Activated CD4-positive, CD25-positive, alpha-beta regulatory T cell treated with anti-CD3 and anti-CD28 coated beads, Interleukin-2, amount 50 U/mL, for 24 hours (primary cell): ENCODE measurements around the gene GPR26.

Source experiments
- ATAC-seq, 2 donors: fragments of 150-1000 bp; cut with Tn5 transposase; one replicate each; pipeline ENCODE4 v1.10.0; 2021; ENCODE audit warnings: mild to moderate bottlenecking in 1 of 2, moderate library complexity in 1 of 2

Gene GPR26

DNA sequence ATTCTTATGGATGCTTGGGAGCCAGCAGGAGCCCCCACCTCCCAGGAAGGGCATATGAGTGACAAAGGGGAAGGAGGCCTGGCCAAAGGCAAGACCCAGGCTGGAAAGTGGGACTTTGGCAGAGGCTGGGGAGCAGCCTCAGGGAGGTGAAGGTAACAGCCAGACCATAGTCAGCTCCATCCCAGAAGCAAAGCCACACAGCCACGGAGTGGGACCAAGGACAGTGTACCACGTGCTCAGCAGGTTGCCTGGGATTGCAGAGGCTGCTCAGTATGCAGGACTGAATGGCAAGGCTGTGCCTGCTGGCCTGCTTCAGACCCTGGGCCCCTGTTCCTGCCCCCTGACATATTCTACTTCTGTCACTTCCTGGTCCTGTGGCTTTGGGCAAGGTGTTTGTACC lies 17.6 kb upstream of the GPR26 start:
- no peak for ATAC-seq

DNA sequence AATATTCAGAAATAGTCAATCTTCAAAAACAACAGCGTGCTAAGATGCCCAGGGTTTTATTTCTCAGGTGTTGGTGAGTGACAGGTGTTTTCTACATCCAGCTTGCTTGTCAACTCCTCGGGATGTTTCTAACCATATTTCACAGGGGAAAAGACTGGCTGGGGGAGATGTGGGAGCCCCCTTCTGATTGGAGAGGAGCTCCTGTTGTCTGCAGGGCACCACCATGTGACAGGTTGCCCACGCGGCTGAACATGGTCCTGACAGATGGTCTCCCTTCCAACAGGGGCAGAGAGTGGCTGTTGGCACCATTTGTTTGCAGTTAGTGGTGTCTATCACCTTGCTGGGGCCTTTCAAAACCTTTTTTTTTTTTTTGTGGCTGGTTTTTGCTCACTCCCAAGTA lies 16.5 kb upstream of the GPR26 start:
- ATAC-seq = no peak

DNA sequence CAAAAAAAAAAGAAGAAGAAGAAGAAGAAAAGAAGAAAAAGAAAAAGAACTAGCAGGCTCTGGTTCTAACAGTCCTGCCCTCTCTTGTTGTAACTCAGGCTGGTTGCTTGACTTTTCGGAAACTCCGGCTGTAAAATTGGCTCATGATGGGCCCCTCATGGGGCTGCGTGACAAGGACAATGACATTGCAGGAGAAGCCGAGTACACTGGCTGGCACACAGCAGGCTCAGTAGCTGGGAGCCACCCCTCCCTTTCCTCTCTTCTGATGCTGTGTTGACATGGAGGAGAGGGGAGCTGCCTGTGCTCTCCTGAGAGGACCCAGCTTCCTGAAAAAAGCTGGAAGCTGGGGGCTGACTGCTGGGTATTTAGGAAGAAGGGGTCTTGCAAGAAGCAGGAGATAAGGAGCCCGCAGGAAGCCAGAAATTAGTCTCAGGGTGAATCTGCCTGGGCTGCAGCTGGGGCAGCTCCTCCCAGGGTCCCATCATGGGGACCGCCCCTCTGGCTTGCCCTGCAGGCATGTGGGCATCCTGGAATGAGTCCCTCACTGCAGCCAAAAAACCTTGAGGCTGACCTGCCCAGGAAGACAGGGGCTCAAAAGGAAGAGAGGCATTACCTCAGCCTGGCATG lies 14.6 kb upstream of the GPR26 start:
- ATAC-seq = no peak

DNA sequence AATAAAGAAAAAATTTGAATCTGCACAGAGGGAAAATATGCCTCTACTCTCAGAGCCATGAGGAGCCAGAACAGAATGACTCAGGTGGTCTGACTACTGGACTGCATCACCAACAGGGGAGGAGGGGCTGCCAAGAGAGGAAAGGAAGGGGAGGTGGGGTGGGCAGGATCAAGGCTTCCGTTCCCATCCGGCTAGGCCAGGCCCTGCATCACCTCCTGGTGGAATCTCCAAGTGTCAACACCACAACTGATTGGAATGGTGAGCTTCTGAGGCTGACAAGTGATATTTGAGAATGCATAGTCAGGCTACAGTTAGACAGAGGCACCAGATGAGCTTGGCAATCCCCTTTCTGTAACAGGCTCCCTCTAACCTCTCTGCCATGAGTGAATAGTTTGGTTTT lies 10.4 kb upstream of the GPR26 start:
- no peak for ATAC-seq

DNA sequence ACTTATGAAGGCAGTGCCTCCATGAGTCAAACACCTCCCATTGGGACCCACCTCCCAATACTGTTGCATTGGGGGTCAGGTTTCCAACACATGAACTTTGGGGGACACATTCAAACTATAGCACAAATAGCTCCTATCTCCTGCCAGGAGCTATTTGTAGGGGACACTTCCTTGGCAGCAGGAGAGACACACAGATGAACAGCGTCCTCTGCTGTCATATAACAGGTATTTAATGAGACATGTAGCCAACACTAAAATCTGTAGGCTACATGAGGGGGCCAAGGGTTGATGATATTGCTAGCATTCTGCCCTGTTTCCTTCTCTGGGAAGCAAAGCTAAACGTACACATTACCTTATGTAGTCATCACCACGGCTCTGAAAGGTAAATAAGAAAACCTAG lies 2.6 kb upstream of the GPR26 start:
- no peak for ATAC-seq

DNA sequence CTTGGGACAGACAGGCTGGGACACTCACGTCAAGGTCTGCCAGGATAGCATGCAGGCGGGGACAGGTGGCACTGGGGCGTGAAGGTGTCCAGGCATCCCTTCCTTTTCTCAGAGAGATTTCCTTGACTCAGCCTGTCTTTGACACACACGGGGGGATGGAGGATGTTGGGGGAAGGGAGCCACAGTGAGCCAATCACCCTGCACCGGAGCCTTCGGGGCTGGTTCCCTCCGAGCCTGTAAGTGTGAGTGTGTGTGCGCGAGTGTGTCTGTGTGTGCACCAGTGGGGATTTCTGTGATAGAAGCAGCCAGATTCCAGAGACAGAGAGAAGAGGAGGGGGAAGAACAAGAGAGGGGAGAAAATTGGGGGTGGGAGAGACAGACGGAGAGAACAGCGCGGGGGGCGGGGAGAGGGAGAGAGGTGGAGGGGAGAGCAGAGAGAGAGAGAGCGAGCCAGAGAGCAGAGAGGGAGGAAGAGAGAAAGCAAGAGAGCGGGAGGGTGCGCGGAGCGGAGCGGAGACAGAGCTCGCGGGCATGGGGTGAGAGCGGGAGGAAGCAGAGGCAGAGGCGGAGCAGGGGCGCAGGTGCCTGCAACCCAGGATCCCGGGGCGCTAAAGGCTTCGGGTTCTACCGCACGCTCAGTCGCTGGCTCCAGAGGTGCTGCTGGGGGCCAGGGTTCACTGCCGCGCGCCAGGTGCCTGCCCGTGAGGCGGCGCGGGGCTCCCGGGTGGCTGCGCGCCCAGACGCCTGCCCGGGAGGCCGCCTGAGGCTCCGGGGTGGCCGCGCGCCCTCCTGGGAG lies 466 bp upstream of the GPR26 start:
- no peak for ATAC-seq

DNA sequence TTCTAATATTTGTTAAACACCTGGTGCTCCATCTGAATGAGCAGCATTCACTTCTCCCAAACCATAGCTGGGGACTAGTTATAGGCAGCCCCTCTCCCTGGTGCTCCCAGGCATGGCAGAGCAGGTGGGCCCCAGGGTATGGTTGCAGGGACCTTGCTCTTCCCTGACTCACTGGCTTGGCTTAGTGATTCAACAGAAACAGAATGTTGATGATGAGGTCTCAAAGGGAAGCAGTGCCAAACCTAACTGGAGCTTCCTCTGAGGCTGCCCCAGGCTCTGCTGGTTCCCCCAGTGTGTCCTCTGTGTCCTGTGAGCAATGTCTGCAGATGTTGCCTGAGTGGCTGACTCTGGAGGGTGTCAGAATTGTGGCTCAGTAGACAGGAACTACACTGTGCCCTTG lies 3.7 kb downstream of the GPR26 start:
- ATAC-seq = no peak

DNA sequence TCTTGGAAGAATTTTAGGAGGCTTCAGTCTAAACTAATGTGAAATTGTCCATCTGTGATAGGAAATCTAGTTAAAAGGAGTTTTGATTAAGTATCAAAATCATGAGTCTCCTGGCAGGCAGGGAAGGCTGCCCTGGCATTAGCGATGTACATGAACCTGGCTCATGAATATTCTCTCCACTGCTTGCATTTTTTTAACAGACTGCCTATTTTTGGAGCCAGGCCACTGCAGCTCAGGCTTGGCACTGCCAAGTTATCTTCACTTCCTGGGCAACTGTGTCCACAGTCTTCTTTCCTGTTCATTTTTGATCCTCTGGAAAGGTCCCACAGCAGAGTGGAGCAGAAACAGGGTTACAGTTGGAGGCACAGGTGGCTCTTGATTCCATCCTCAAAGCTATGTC lies 7.0 kb downstream of the GPR26 start:
- ATAC-seq = no peak

DNA sequence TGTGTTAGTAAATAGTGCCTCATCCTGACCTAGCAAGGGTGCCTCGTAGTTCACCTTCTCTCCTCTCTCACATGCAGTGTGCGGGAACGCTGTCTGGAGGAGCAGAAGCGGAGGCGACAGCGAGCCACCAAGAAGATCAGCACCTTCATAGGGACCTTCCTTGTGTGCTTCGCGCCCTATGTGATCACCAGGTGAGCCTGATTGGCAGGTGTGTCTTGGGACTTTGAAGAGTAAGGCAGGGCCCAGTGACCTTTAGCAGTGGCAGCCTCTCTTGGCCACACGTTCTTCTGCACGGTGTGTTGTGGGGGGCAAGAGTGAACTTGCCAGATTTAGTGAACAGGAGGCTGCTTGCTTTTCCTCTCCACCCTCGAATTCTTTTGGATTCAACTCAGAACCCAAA lies 8.6 kb downstream of the GPR26 start:
- no peak for ATAC-seq

DNA sequence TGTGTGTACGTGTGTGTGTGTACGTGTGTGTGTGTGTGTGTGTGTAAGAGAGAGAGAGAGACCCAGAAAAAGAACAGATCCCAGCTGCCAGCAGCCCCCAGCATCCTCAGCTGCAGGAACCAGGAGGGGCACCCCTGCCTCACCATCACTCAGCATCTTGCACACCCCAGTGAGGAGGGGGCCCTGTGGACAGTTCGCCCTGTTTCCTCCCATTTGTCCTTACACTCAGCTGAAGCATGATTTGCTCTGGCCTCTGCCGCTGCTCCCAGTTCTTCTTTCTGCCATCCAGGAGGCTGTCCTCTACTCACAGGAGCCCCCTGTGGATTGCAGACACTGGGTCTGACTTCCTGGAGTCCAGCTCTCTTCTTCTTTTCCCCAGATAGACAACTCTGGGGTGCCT lies 9.7 kb downstream of the GPR26 start:
- ATAC-seq = no peak

DNA sequence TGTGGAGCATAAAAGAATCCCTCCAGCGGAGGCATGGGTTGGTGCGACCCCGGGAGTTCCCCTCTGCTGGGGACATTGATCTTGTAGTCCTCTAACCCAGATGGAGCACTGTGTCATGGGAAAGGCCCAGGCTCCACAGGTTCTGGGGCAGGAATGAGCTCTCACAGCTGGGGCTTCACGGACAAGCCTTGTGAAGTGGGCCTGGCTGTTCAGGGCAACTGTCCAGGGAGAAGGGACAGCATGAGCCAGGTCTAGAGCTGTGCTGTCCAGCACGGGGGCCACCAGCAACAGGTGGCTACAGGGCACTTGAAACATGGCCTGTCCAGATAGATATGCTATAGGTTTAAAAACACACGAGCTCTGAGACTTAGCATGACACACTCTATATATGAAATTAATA lies 11.4 kb downstream of the GPR26 start:
- ATAC-seq = no peak

DNA sequence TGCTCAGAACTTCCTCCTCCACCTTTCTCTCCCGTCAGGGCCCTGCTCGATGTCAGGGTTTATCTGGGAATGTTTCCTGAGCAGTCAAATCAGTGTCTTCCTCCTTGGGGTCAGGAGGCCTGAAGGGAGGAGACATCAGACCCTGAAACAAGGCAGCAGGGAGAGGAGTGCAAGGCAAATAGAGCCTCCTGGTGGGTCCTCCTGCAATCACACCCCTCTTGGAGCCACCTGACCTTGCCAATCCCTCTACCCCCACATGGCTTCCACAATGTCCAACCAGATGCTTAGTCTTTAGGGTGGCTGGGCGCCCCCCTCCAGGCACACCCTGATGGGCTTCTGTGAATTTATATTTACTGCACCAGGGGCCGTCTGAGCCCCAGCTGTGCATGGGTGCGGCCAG lies 12.2 kb downstream of the GPR26 start:
- ATAC-seq = no peak

DNA sequence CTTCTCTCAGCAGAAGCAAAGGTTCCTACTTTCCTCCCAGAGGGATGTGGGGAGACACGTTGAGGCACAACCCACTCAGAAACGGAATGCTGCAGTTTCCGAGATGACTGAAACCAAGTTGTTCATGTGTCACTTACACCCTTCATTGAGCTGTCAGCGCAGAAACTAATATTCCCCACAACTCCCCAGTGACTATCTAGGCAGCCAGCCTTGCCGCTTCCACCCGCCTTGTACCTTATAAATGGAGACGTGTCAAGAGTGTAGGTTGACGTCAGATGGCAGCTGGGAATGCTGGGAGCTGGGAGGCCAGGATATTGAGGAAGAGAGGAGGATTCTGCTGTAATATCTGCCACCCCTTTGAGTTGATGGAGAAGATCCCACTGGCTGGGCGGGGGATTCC lies 15.1 kb downstream of the GPR26 start:
- no peak for ATAC-seq

DNA sequence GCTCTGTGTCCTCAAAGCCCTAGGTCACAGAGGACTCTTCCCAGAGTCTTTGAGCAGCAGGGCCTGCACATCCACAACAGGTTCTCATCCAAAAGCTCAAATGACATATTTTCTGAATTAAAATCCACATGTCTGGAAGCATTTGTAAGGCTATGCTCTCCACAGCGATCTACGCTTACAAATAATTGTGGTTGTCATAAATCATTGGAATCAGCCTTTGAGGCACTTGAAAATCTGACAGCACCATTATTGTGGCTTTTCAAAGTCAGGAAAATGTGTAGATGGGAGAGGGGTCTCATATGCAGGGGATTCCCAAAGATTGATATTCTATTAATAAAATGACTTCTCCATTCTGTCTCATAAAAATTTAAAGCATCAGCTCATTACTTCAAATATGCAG lies 16.3 kb downstream of the GPR26 start:
- ATAC-seq = no peak

DNA sequence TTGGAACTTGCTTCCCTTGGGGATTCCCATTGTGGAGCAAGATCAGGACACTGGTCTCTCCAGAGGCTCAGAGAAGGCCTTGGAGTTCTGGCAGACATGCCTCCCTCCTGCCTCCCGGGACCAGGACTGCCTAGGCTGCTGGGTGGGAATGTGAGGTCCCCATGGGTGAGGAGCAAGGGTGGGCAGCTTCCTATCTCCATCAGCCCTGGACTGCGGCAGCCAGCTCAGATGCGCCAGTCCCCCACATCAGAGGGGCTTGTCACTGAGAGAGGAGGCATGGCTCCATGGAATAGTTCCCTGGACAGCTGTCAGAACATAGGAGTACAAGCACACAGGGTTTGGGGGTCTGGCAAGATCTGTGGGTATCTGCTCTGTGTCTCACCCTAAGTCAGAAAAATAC lies 17.3 kb downstream of the GPR26 start:
- ATAC-seq = no peak

DNA sequence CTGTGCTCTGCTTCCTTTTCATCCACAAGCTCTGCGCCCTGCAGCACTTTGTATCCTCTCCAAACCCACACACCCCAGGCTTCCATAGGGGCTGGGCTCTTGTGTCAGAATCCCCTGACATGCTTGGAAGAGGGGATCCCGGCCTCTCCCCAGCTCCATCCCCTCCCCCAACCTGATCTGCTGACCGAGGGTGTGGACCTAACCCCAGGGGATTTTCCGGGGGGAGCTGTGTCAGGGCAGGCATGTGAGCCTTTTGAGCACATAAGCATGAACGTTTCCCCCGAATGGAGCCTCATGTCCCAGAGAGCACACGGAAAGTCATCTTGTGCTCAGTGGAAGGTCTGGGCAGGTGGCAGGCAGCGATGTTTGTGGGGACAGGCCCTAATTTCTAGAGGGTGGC lies 17.7 kb downstream of the GPR26 start:
- ATAC-seq = no peak

DNA sequence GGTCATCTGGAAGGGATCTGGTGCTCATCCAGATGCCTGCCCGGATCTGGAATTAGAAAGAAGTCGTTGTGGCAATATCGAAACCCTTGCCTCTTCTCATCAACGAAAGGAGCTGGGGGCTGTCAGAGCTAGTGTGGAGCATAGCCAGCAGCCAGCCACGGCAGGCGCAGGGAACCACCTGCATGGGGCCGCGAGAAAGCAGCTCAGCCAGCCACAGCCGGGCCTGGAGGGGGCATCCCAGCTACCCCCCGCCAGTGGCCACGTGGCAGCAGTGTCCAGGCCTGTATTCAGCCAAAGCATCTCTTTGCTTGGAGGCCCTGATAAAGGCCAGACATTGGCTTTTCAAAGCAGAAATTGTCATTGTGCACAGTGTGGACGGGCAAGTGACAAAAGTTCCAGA lies 19.1 kb downstream of the GPR26 start:
- ATAC-seq = no peak

DNA sequence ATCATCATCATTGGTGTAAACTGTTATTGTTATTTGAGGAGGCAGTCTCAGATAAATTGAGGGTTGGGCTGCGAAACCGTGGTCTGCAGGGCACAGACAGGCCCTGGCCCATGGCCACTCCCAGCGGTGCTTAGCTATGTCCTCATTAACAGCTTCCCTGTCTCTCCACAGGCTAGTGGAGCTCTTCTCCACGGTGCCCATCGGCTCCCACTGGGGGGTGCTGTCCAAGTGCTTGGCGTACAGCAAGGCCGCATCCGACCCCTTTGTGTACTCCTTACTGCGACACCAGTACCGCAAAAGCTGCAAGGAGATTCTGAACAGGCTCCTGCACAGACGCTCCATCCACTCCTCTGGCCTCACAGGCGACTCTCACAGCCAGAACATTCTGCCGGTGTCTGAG lies 21.6 kb downstream of the GPR26 start:
- no peak for ATAC-seq

DNA sequence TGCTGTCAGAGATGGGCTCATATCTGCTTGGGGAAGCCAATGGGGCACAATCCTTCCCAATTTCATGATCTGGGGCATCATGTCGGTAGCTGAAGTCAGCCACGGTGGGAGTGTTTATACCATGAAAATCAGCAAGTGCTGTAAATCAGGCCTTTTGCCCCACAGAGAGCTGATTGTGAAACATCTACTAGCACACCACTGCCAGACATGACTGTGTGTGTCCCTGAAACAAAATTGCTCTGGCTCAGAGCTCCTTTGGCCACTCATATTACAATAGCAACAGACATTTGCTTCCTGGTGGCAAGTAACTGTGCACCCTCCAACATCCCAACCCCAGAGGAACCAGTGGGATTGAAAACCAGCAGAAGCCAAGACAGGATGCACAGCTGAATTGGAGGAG lies 23.7 kb downstream of the GPR26 start:
- ATAC-seq = no peak

DNA sequence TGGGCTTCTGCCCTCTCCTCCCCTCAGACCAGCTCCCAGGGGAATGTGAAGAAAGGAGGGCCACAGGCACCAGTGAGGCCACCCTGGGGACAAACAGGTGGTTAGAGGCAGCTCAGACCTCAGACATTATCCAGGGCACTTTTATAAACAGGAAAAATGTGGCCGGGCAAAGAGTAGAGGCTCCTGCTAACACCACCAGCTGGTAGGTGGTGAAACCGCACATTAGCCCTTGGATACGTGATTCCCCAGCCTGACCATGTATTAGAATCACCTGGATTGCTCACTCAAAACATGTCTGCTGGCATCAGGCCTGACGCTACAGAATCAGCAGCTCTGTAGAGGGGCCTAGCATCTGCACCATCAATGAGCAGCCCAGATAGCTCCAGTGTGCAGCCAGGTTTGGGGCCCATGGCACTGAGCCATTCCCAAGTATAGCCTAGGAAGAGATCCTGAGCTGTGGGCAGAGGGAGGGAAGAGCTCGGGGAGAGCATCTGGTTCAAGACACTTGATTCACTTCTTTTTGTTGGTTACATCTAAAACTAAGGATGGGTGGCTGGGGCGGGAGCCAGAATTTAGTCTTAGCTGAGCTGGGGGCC lies 37.1 kb downstream of the GPR26 start:
- no peak for ATAC-seq

DNA sequence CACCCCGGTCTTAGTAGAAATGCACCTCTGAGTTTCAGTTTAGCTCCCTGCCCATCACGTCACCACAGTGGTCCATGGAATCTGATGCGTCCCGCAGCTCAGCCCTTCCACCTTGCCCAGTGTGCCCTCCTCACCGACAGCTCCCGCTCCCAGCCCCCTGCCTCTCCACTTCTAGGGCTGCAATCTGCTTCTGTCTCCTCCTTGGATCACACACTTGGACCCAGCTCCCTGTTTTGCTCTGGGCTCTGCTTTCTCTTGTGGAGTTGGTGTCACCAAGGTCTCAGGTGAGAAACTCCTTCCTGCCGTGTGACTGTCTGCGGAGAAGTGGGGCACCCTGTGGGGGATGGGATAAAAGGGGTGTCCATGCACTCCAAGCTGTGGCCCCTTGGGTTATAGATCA lies 37.9 kb downstream of the GPR26 start:
- ATAC-seq = no peak

DNA sequence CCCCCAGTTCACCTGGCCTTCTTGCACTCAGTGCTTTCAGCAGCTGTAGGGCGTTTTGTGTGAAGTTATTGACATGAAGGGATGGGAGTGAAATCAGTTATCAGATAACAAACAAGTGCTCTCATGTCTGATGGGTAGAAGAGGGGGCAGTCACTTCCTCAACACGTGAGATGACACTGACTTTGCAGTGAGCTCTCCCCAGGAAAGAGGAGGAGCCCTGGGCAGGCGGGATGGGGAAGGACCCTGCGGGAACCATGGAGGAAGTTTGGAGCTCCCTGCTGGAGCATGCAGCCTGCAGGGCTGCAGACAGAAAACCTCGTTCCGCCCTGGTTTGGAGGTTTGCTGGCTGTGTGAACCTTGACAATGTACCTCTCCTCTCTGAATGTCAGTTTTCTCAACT lies 38.7 kb downstream of the GPR26 start:
- no peak for ATAC-seq

DNA sequence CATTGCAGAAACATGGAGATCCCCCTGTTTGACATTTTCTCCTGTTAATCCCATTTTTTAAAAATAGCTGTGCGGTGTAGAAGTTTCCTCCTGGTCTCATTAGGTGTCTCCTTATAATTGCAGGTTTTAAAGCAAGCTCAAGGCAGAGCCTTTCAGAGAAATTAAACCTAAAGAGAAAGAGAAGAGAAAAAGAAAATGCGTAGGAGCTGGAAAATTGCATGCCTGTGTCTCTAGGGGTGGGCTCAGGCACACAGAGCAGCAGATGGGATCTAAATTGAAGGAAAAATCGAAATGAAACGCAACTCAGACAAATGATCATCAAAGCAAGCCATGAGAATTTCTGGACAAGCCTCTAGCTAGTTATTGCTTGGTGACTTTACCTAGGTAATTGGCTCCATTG lies 40.1 kb downstream of the GPR26 start:
- ATAC-seq = no peak

DNA sequence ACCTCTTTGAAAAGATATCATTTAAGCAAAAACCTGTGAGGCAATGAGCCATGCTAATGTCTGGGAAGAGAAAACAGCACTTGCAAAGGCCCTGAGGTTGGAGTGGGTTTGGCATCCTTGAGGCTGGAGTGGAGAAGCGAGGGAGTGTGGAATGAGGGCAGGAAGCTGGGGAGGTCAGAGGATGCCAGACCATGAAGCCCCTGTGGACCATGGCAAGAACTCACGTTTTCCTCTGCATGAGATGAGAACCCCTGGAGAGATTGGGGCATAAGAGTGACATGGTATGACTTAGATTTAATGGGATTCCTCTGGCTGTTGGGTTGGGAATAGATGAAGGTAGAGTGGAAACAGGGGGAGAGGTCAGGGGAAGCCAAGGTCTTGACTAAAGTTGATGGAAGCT lies 49.4 kb downstream of the GPR26 start:
- no peak for ATAC-seq

DNA sequence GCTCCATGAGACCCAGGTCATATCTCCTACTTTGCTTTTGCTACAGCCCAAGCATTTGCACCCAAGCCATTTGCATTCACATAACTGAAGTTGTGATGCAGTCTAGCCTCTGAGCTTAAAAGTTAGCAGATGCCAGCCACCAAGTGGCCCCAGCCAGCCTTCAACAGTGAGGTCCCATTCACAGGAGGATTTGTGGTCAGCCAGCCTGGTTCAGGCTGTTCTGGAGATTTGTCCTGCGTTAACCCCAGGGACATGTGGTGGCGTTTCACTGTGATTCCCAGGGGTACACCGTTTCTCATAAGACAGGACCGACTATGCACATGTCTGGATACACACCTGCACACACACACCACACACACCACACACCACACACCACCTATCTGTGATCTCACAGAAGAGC lies 51.2 kb downstream of the GPR26 start:
- no peak for ATAC-seq
